ELF-1 (cell line): ENCODE measurements around the gene KRT33A.

Experiments used
- DNase-seq: peaks from one replicate; pipeline ENCODE4 v3.0.0-alpha.2; 2016; ENCODE audit warnings: low read depth, low spot score

KRT33A gene

DNA sequence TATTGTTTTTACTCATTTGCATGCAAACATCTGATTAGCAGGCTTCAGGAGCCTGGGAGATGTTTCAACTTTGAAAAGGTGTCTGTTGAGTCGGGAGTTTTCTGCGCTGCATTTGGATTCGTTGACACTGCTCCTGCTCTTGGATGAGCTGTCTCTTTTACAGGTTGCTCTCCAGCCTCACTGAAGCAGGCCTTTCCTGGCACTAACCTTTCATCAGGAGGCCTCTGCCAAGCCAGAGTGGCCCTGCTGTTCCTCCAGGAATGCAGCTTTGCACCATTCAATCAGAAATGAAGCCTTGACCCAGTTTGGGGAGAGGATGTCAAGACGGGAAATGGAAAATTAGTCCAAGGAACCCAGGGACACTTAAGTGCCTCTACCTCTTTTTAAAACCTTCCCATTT is 47.6 kb downstream of the KRT33A start:
- DNase-seq: no peak

GRCh38 chr17:41301916-41302901 is 48.4 kb downstream of the KRT33A start, which contains the start of gene KRTAP29-1:
Gene KRTAP29-1, minus strand, starts transcription at chr17:41302851. Its CDS starts 0 bp downstream, at chr17:41302851.
- DNase-seq: no peak

DNA sequence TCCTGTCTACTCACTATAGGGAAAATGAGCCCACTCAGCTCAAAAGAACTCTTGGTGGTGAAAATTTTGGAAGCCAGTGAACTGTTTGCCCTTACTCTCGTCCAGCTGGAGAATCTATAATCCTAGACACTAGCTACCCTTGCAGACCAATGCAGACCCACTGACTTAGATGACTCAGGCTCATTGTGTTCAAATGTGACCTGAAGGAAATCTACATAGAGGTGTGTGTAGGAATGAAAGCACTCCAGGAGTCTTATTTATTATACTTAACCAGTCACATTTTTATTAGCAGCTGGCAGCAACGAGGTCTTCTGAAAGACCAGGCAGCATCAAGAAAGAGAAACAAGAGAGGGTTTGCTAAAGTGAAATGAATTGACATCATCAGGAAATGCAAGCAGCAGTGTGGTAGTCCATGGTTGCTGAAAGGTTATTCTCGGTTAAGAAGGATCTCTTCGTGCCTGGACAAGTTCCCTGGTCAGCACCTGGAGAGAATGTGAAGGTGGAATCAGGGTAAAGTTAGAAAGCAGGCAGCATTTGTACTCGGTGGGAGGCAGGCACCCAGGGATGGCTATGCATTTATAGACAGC is 49.3 kb downstream of the KRT33A start:
- DNase-seq: no peak

GRCh38 chr17:41298458-41299135 is 52.0 kb downstream of the KRT33A start:
- no peak for DNase-seq

GRCh38 chr17:41296846-41297245 is 53.8 kb downstream of the KRT33A start:
- DNase-seq: no peak
